ENCODE data around the gene PTCSC3.

Gene PTCSC3

GRCh38 chr14:36176524-36176923, at the start of gene PTCSC3:
Gene PTCSC3 (minus strand): TSS chr14:36176722.
- no peak for DNase-seq (ENCODE audit: low read depth, low spot score)

- no peak for DNase-seq (ENCODE audit: low read depth, low spot score)
These were observed 49.6 kb upstream of the PTCSC3 start for GRCh38 chr14:36226164-36226563.

GRCh38 chr14:36224176-36224575, 47.7 kb upstream of the PTCSC3 start:
- DNase-seq (ENCODE audit: low read depth, low spot score): no peak

- DNase-seq (ENCODE audit: low read depth, low spot score): no peak
These were observed 47.0 kb upstream of the PTCSC3 start for GRCh38 chr14:36223558-36223957.

GRCh38 chr14:36222952-36223468, 46.5 kb upstream of the PTCSC3 start:
- no peak for DNase-seq (ENCODE audit: low read depth, low spot score)

- DNase-seq (ENCODE audit: low read depth, low spot score): no peak
These were observed 45.8 kb upstream of the PTCSC3 start for GRCh38 chr14:36222337-36222736.

GRCh38 chr14:36221112-36221511, 44.6 kb upstream of the PTCSC3 start:
- DNase-seq (ENCODE audit: low read depth, low spot score): no peak

- DNase-seq (ENCODE audit: low read depth, low spot score): no peak
These were observed 41.2 kb upstream of the PTCSC3 start for GRCh38 chr14:36217732-36218131.

- no peak for DNase-seq (ENCODE audit: low read depth, low spot score)
These were observed 40.5 kb upstream of the PTCSC3 start for GRCh38 chr14:36217027-36217426.

GRCh38 chr14:36215217-36215598, 38.7 kb upstream of the PTCSC3 start:
- no peak for DNase-seq (ENCODE audit: low read depth, low spot score)

GRCh38 chr14:36214476-36215216, 38.1 kb upstream of the PTCSC3 start:
- no peak for DNase-seq (ENCODE audit: low read depth, low spot score)

- DNase-seq (ENCODE audit: low read depth, low spot score): no peak
These were observed 36.5 kb upstream of the PTCSC3 start for GRCh38 chr14:36212987-36213386.

- DNase-seq (ENCODE audit: low read depth, low spot score): no peak
These were observed 36.1 kb upstream of the PTCSC3 start for GRCh38 chr14:36212577-36212976.

- DNase-seq (ENCODE audit: low read depth, low spot score): no peak
These were observed 32.3 kb upstream of the PTCSC3 start for GRCh38 chr14:36208690-36209278.

- DNase-seq (ENCODE audit: low read depth, low spot score): no peak
These were observed 31.0 kb upstream of the PTCSC3 start for GRCh38 chr14:36207500-36207899.

GRCh38 chr14:36204461-36205073, 28.0 kb upstream of the PTCSC3 start:
- no peak for DNase-seq (ENCODE audit: low read depth, low spot score)

- no peak for DNase-seq (ENCODE audit: low read depth, low spot score)
These were observed 21.9 kb upstream of the PTCSC3 start for GRCh38 chr14:36198378-36198777.

GRCh38 chr14:36194663-36195062, 18.1 kb upstream of the PTCSC3 start:
- DNase-seq (ENCODE audit: low read depth, low spot score): no peak

- DNase-seq (ENCODE audit: low read depth, low spot score): no peak
These were observed 16.0 kb upstream of the PTCSC3 start for GRCh38 chr14:36192530-36192929.

- DNase-seq (ENCODE audit: low read depth, low spot score): no peak
These were observed 6.9 kb upstream of the PTCSC3 start for GRCh38 chr14:36183402-36183801.

GRCh38 chr14:36181417-36181816, 4.9 kb upstream of the PTCSC3 start:
- DNase-seq (ENCODE audit: low read depth, low spot score): no peak

- no peak for DNase-seq (ENCODE audit: low read depth, low spot score)
These were observed 967 bp upstream of the PTCSC3 start for GRCh38 chr14:36177489-36177888.

Measured in iPS DF 19.7 (cell line).